ENCODE results near the gene ANK2.
A peak's percentile ranks its signal among the peaks of the same experiment; 100 is the strongest.

Gene ANK2

DNA sequence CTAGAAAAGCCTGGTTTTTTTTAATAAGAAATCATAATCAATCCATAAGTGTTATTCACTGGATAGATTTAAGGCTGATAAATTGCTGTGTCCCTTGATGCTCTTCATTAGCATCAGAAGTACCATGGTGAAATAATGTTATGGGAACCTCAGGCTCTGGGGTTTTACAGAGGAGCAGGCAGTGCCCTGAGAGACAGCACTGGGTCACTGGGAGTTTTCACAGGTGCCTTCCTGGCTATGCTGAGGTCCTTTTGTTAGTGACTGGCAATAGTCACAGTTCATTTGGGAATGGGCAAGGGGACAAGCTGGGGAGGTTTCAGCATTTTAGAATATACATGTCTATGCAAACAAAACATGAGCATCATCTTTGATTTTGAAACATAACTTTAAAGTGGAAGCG, 38.6 kb downstream of the ANK2 start:
- H3K9me3 ChIP-seq (ENCODE audit: control insufficient read depth, low read length) = no peaks in the 10 kb centered on the region
- H4K8ac ChIP-seq (ENCODE audit: low read length) = no peak overlapping the region
- no peak overlapping the region for H3K27ac ChIP-seq (ENCODE audit: low read length, poor library complexity, severe bottlenecking)
- H3K36me3 ChIP-seq (ENCODE audit: control insufficient read depth in 1 of 2, insufficient read depth in 2 of 2, low read depth in 1 of 2, low read length in 2 of 2) = no peaks in the 10 kb centered on the region
- no peak overlapping the region for H2AFZ ChIP-seq (ENCODE audit: low read depth, low read length)
- no peak overlapping the region for H3K23ac ChIP-seq (ENCODE audit: low read length in 2 of 2)
- H2BK120ac ChIP-seq (ENCODE audit: low read depth, low read length) = no peak overlapping the region
- H2AK5ac ChIP-seq (ENCODE audit: low read length, severe bottlenecking) = no peak overlapping the region
- no peak overlapping the region for H3K4ac ChIP-seq (ENCODE audit: low read depth in 1 of 2, low read length in 2 of 2)
- no peak overlapping the region for H3K9ac ChIP-seq (ENCODE audit: low read length)
- H3K4me2 ChIP-seq (ENCODE audit: low read length, poor library complexity, severe bottlenecking) = no peak overlapping the region
- H3K27me3 ChIP-seq (ENCODE audit: control insufficient read depth in 1 of 2, insufficient read depth in 1 of 2, low read length in 2 of 2) = no peaks in the 10 kb centered on the region
- H3K79me1 ChIP-seq (replicated peaks; ENCODE audit: low read length, poor library complexity, severe bottlenecking) = no peaks in the 10 kb centered on the region
- H3K4me1 ChIP-seq (ENCODE audit: control insufficient read depth, insufficient read depth, low read depth, low read length) = no peaks in the 10 kb centered on the region
- H3K4me3 ChIP-seq (ENCODE audit: insufficient read depth in 1 of 2, low read depth in 1 of 2, low read length in 2 of 2) = no peak overlapping the region
- no peak overlapping the region for H2BK5ac ChIP-seq (ENCODE audit: low read depth, low read length, poor library complexity, severe bottlenecking)
- DNase-seq = no peak
- no peak overlapping the region for H4K91ac ChIP-seq (ENCODE audit: low read length)
- H3K14ac ChIP-seq (ENCODE audit: low read length in 2 of 2) = no peak overlapping the region
- H3K18ac ChIP-seq (ENCODE audit: low read depth in 1 of 2, low read length in 2 of 2) = no peak overlapping the region
- no CpG with 5 or more reads among the region's 1 CpG for WGBS
- no peak overlapping the region for H2BK12ac ChIP-seq (ENCODE audit: low read length in 2 of 2)
- no peak overlapping the region for H2BK15ac ChIP-seq (ENCODE audit: low read depth, poor library complexity, severe bottlenecking)

- Histone ChIP-seq H2AFZ (ENCODE audit: low read depth, low read length) (no peak overlapping the region), H2BK15ac (ENCODE audit: low read depth, poor library complexity, severe bottlenecking) (no peak overlapping the region), H3K27ac (ENCODE audit: low read length, poor library complexity, severe bottlenecking) (no peak overlapping the region), H3K4me2 (ENCODE audit: low read length, poor library complexity, severe bottlenecking) (no peak overlapping the region), H2BK120ac (ENCODE audit: low read depth, low read length) (no peak overlapping the region), H3K4ac (ENCODE audit: low read depth in 1 of 2, low read length in 2 of 2) (no peak overlapping the region), H3K79me1 (replicated peaks; ENCODE audit: low read length, poor library complexity, severe bottlenecking) (no peaks in the 10 kb centered on the region), H2AK5ac (ENCODE audit: low read length, severe bottlenecking) (no peak overlapping the region), H3K14ac (ENCODE audit: low read length in 2 of 2) (no peak overlapping the region), H3K23ac (ENCODE audit: low read length in 2 of 2) (no peak overlapping the region), H3K4me1 (ENCODE audit: control insufficient read depth, insufficient read depth, low read depth, low read length) (no peaks in the 10 kb centered on the region), H3K27me3 (ENCODE audit: control insufficient read depth in 1 of 2, insufficient read depth in 1 of 2, low read length in 2 of 2) (no peaks in the 10 kb centered on the region), H3K36me3 (ENCODE audit: control insufficient read depth in 1 of 2, insufficient read depth in 2 of 2, low read depth in 1 of 2, low read length in 2 of 2) (no peaks in the 10 kb centered on the region), H4K8ac (ENCODE audit: low read length) (no peak overlapping the region), H3K4me3 (ENCODE audit: insufficient read depth in 1 of 2, low read depth in 1 of 2, low read length in 2 of 2) (no peak overlapping the region), H3K9me3 (ENCODE audit: control insufficient read depth, low read length) (no peaks in the 10 kb centered on the region), H3K9ac (ENCODE audit: low read length) (no peak overlapping the region), H2BK12ac (ENCODE audit: low read length in 2 of 2) (no peak overlapping the region), H3K18ac (ENCODE audit: low read depth in 1 of 2, low read length in 2 of 2) (no peak overlapping the region), H2BK5ac (ENCODE audit: low read depth, low read length, poor library complexity, severe bottlenecking) (no peak overlapping the region), H4K91ac (ENCODE audit: low read length) (no peak overlapping the region)
- DNase-seq = no peak
Measured at GRCh38 chr4:113090954-113091353, 41.5 kb downstream of the ANK2 start.

GRCh38 chr4:113094331-113094730, 44.9 kb downstream of the ANK2 start:
- no peak overlapping the region for H2BK120ac ChIP-seq (ENCODE audit: low read depth, low read length)
- H3K9me3 ChIP-seq (ENCODE audit: control insufficient read depth, low read length) = no peaks in the 10 kb centered on the region
- H3K4ac ChIP-seq (ENCODE audit: low read depth in 1 of 2, low read length in 2 of 2) = no peak overlapping the region
- no peaks in the 10 kb centered on the region for H3K79me1 ChIP-seq (replicated peaks; ENCODE audit: low read length, poor library complexity, severe bottlenecking)
- H3K14ac ChIP-seq (ENCODE audit: low read length in 2 of 2) = no peak overlapping the region
- no peak overlapping the region for H4K8ac ChIP-seq (ENCODE audit: low read length)
- DNase-seq = peak; percentile 1
- no peak overlapping the region for H3K23ac ChIP-seq (ENCODE audit: low read length in 2 of 2)
- H3K4me2 ChIP-seq (ENCODE audit: low read length, poor library complexity, severe bottlenecking) = no peak overlapping the region
- H2AK5ac ChIP-seq (ENCODE audit: low read length, severe bottlenecking) = no peak overlapping the region
- no peak overlapping the region for H3K9ac ChIP-seq (ENCODE audit: low read length)
- 97% methylated on average over 5 of the region's 5 CpGs for WGBS
- no peak overlapping the region for H2BK5ac ChIP-seq (ENCODE audit: low read depth, low read length, poor library complexity, severe bottlenecking)
- H3K4me3 ChIP-seq (ENCODE audit: insufficient read depth in 1 of 2, low read depth in 1 of 2, low read length in 2 of 2) = no peak overlapping the region
- H2AFZ ChIP-seq (ENCODE audit: low read depth, low read length) = no peak overlapping the region
- no peaks in the 10 kb centered on the region for H3K36me3 ChIP-seq (ENCODE audit: control insufficient read depth in 1 of 2, insufficient read depth in 2 of 2, low read depth in 1 of 2, low read length in 2 of 2)
- H3K18ac ChIP-seq (ENCODE audit: low read depth in 1 of 2, low read length in 2 of 2) = no peak overlapping the region
- no peaks in the 10 kb centered on the region for H3K27me3 ChIP-seq (ENCODE audit: control insufficient read depth in 1 of 2, insufficient read depth in 1 of 2, low read length in 2 of 2)
- no peak overlapping the region for H2BK15ac ChIP-seq (ENCODE audit: low read depth, poor library complexity, severe bottlenecking)
- no peak overlapping the region for H2BK12ac ChIP-seq (ENCODE audit: low read length in 2 of 2)
- H3K4me1 ChIP-seq (ENCODE audit: control insufficient read depth, insufficient read depth, low read depth, low read length) = no peaks in the 10 kb centered on the region
- no peak overlapping the region for H4K91ac ChIP-seq (ENCODE audit: low read length)
- no peak overlapping the region for H3K27ac ChIP-seq (ENCODE audit: low read length, poor library complexity, severe bottlenecking)

- H2BK12ac ChIP-seq (ENCODE audit: low read length in 2 of 2) = no peak overlapping the region
- no peak overlapping the region for H3K18ac ChIP-seq (ENCODE audit: low read depth in 1 of 2, low read length in 2 of 2)
- no peaks in the 10 kb centered on the region for H3K4me1 ChIP-seq (ENCODE audit: control insufficient read depth, insufficient read depth, low read depth, low read length)
- no peak overlapping the region for H3K4ac ChIP-seq (ENCODE audit: low read depth in 1 of 2, low read length in 2 of 2)
- H2BK5ac ChIP-seq (ENCODE audit: low read depth, low read length, poor library complexity, severe bottlenecking) = no peak overlapping the region
- no peaks in the 10 kb centered on the region for H3K36me3 ChIP-seq (ENCODE audit: control insufficient read depth in 1 of 2, insufficient read depth in 2 of 2, low read depth in 1 of 2, low read length in 2 of 2)
- H3K27me3 ChIP-seq (ENCODE audit: control insufficient read depth in 1 of 2, insufficient read depth in 1 of 2, low read length in 2 of 2) = no peaks in the 10 kb centered on the region
- H2AK5ac ChIP-seq (ENCODE audit: low read length, severe bottlenecking) = no peak overlapping the region
- H2BK15ac ChIP-seq (ENCODE audit: low read depth, poor library complexity, severe bottlenecking) = no peak overlapping the region
- no peak overlapping the region for H3K4me3 ChIP-seq (ENCODE audit: insufficient read depth in 1 of 2, low read depth in 1 of 2, low read length in 2 of 2)
- no peak overlapping the region for H4K91ac ChIP-seq (ENCODE audit: low read length)
- H2BK120ac ChIP-seq (ENCODE audit: low read depth, low read length) = no peak overlapping the region
- no peak overlapping the region for H4K8ac ChIP-seq (ENCODE audit: low read length)
- H3K4me2 ChIP-seq (ENCODE audit: low read length, poor library complexity, severe bottlenecking) = no peak overlapping the region
- peak; percentile 18 for DNase-seq
- no peak overlapping the region for H3K14ac ChIP-seq (ENCODE audit: low read length in 2 of 2)
- H2AFZ ChIP-seq (ENCODE audit: low read depth, low read length) = no peak overlapping the region
- H3K23ac ChIP-seq (ENCODE audit: low read length in 2 of 2) = no peak overlapping the region
- no peaks in the 10 kb centered on the region for H3K9me3 ChIP-seq (ENCODE audit: control insufficient read depth, low read length)
- no peak overlapping the region for H3K9ac ChIP-seq (ENCODE audit: low read length)
- no peak overlapping the region for H3K27ac ChIP-seq (ENCODE audit: low read length, poor library complexity, severe bottlenecking)
- H3K79me1 ChIP-seq (replicated peaks; ENCODE audit: low read length, poor library complexity, severe bottlenecking) = no peaks in the 10 kb centered on the region
Measured at GRCh38 chr4:113094802-113095201, 45.3 kb downstream of the ANK2 start.

All from mesenchymal stem cell (in vitro differentiated cells and primary cell).